Measurements from ENCODE around the gene RAD23B.
A peak's percentile ranks its signal among the peaks of the same experiment; 100 is the strongest.

RAD23B gene

GRCh38 chr9:107240260-107240659 is 42.8 kb upstream of the RAD23B start:
- no peak overlapping the region for H2AFZ ChIP-seq (ENCODE audit: low read depth, low read length)
- H3K79me2 ChIP-seq (ENCODE audit: low read length): no peaks in the 10 kb centered on the region
- peaks cover 20% of the 10 kb centered on the region for H3K27me3 ChIP-seq (ENCODE audit: low read depth, low read length)
- H3K36me3 ChIP-seq (replicated peaks; ENCODE audit: low read depth, low read length): no peaks in the 10 kb centered on the region
- no peak overlapping the region for H3K9ac ChIP-seq (ENCODE audit: low read length)
- no peak for TF ChIP-seq EZH2phosphoT487 (IDR thresholded peaks at IDR 0.05; ENCODE audit: low read depth)
- TF ChIP-seq CTCF (IDR thresholded peaks at IDR 0.05; ENCODE audit: low read depth, low read length): no peak
- no peaks in the 10 kb centered on the region for H4K20me1 ChIP-seq (ENCODE audit: insufficient read depth, low read length)
- peaks cover 35% of the 10 kb centered on the region for H3K4me1 ChIP-seq (ENCODE audit: low read length)
- H3K4me3 ChIP-seq (ENCODE audit: low read length): no peak overlapping the region
- no peak overlapping the region for H3K27ac ChIP-seq (ENCODE audit: low read length)
- no peaks in the 10 kb centered on the region for H3K9me3 ChIP-seq (ENCODE audit: insufficient read depth, low read length)
- H3K4me2 ChIP-seq (ENCODE audit: low read length): no peak overlapping the region

DNA sequence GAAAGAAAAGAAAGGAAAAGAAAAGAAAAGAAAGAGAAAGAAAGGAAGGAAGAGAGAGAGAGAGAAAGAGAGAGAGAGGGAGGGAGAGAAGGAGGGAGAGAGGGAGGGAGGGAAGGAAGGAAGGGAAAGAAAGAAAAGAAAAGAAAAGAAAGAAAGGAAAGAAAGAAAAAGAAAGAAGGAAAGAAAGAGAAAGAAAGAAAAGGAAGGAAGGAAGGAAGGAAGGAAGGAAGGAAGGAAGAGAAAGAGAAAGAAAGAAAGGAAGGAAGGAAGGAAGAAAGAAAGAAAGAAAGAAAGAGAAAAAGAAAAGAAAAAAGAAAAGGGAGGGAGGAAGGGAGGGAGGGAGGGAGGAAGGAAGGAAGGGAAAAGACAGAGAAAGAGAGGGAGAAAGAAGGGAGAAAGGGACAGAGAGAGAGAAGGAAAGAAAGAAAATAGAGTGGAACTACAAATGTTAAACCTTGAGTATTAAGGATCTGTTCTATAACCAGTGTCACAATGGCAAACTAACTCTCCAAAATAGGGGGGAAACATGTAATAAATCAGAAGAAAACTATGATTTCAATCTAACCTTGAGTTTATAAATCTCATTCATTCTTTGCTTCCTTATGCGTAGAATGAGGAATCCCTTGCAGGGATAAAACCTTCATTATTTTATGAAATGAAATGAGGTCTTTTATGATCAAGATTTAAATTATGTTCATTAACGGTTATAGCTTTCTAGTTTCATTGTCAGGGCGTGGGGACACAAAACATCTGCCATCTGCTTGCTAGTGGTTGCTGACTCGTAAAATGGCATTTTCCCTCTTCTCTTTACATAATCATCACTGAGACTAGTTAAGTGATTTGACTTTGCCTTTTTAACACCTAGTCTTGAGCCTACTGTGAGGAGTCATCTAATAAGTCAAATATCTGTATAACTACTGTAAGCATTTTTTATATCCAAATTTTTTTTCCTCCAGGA is 40.7 kb upstream of the RAD23B start:
- Histone ChIP-seq H3K36me3 (replicated peaks; ENCODE audit: low read depth, low read length) (no peaks in the 10 kb centered on the region), H3K27ac (ENCODE audit: low read length) (no peak overlapping the region), H3K27me3 (ENCODE audit: low read depth, low read length) (0 out of 2 replicates have a peak, but pooled peaks cover 3% of the 10 kb centered on the region), H3K9me3 (ENCODE audit: insufficient read depth, low read length) (no peaks in the 10 kb centered on the region), H4K20me1 (ENCODE audit: insufficient read depth, low read length) (no peaks in the 10 kb centered on the region), H3K4me2 (ENCODE audit: low read length) (peak overlapping the region; percentile 42), H3K79me2 (ENCODE audit: low read length) (no peaks in the 10 kb centered on the region), H3K4me3 (ENCODE audit: low read length) (0 out of 2 replicates have a peak overlapping the region, but pooled peaks have one; percentile 1), H3K4me1 (ENCODE audit: low read length) (peaks cover 40% of the 10 kb centered on the region), H3K9ac (ENCODE audit: low read length) (no peak overlapping the region), H2AFZ (ENCODE audit: low read depth, low read length) (no peak overlapping the region)
- TF ChIP-seq EZH2phosphoT487 (IDR thresholded peaks at IDR 0.05; ENCODE audit: low read depth) (no peak), CTCF (IDR thresholded peaks at IDR 0.05; ENCODE audit: low read depth, low read length) (no peak)

DNA sequence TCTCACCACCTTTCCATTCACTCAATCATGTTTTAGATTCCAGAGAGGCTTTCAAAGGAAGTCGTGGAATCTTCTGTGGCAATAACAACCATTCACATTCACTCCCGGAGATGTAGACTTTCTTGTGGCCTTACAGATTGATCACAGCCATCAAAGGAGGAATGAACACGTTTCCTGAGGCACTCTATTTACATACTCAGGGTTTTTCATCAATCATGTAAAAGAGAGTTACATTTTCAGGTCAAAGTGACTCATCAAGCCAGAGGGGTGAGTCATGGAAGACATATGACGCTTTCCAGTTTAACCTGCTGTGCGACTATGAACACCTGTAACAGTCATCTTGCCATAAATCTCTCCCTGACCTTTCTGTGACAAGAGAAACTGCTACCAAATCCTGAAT is 39.3 kb upstream of the RAD23B start:
- Histone ChIP-seq H3K4me2 (ENCODE audit: low read length) (peak overlapping the region; percentile 45), H3K9me3 (ENCODE audit: insufficient read depth, low read length) (no peaks in the 10 kb centered on the region), H3K27me3 (ENCODE audit: low read depth, low read length) (no peaks in the 10 kb centered on the region), H3K27ac (ENCODE audit: low read length) (no peak overlapping the region), H3K9ac (ENCODE audit: low read length) (no peak overlapping the region), H3K79me2 (ENCODE audit: low read length) (no peaks in the 10 kb centered on the region), H2AFZ (ENCODE audit: low read depth, low read length) (no peak overlapping the region; the same call in 1 of the 2 replicates), H3K36me3 (replicated peaks; ENCODE audit: low read depth, low read length) (no peaks in the 10 kb centered on the region), H3K4me1 (ENCODE audit: low read length) (peaks cover 26% of the 10 kb centered on the region), H4K20me1 (ENCODE audit: insufficient read depth, low read length) (no peaks in the 10 kb centered on the region), H3K4me3 (ENCODE audit: low read length) (no peak overlapping the region)
- TF ChIP-seq EZH2phosphoT487 (IDR thresholded peaks at IDR 0.05; ENCODE audit: low read depth): no peak
- TF ChIP-seq CTCF (IDR thresholded peaks at IDR 0.05; ENCODE audit: low read depth, low read length): no peak
